Measurements from ENCODE around the gene MRPL53.
"Not testable (repeated sequence)": the region's sequence is repeated elsewhere in the genome, so short reads cannot be mapped to it uniquely, and the experiment has no call there.

The MRPL53 gene

GRCh38 chr2:74481961-74482800, 9.7 kb upstream of the MRPL53 start:
- peak overlapping the region; percentile 76 for H3K4me3 ChIP-seq (ENCODE audit: low read length)
- TF ChIP-seq ZNF274 (IDR thresholded peaks at IDR 0.05; ENCODE audit: low read depth, low read length): no peak

- TF ChIP-seq ZNF274 (IDR thresholded peaks at IDR 0.05; ENCODE audit: low read depth, low read length): no peak
- peak overlapping the region; percentile 76; the same call in 1 of the 2 replicates for H3K4me3 ChIP-seq (ENCODE audit: low read length)
Observed at GRCh38 chr2:74481431-74481830, 9.0 kb upstream of the MRPL53 start.

DNA sequence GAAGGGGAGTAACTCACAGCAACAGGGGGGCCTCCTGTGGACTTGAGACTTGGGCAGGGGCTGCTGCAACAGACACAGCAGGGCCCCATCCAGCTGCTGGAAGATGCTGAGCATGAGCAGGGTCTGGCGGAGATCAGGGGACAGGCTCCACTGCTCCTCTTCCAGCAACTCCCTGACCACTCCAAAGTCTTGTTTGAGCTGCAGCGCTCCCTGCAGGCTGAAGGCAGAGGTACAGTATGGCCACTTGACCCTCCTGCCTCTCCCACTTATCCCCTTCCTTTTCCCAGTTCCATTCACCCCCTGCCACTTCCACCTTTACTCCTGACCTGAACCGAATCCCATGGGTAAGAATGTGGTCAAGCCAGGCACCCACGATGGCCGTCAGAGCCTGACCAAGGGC, 2.4 kb upstream of the MRPL53 start:
- H3K4me3 ChIP-seq (ENCODE audit: low read length): no peak overlapping the region
- no peak for TF ChIP-seq ZNF274 (IDR thresholded peaks at IDR 0.05; ENCODE audit: low read depth, low read length)

DNA sequence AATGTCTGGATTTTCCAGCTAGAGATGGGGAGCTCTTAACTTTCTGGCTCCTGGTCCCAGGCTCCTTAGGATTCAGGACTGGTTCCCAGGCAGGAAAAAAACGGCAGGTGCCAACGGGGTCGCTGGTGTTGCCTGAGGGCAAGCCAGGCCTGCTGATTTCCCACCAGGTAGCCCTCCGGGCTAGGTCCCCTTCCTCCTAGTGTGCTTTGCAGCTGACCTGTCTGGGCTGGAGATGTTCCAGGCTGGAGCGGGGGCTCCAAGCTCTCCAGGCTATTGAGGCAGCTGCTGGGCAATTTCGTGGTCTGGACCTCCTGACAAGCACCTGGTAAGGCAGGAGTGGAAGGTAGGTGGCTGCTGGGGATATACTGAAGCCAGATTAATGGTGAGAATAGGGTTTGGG, 2.0 kb upstream of the MRPL53 start:
- no peak for TF ChIP-seq ZNF274 (IDR thresholded peaks at IDR 0.05; ENCODE audit: low read depth, low read length)
- H3K4me3 ChIP-seq (ENCODE audit: low read length): no peak overlapping the region

- peak overlapping the region; percentile 69 for H3K4me3 ChIP-seq (ENCODE audit: low read length)
- no peak for TF ChIP-seq ZNF274 (IDR thresholded peaks at IDR 0.05; ENCODE audit: low read depth, low read length)
Observed at GRCh38 chr2:74472945-74473258, 422 bp upstream of the MRPL53 start.

- TF ChIP-seq ZNF274 (IDR thresholded peaks at IDR 0.05; ENCODE audit: low read depth, low read length): no peak
- H3K4me3 ChIP-seq (ENCODE audit: low read length): peak overlapping the region; percentile 69
Observed at GRCh38 chr2:74471332-74472065, 981 bp downstream of the MRPL53 start.

DNA sequence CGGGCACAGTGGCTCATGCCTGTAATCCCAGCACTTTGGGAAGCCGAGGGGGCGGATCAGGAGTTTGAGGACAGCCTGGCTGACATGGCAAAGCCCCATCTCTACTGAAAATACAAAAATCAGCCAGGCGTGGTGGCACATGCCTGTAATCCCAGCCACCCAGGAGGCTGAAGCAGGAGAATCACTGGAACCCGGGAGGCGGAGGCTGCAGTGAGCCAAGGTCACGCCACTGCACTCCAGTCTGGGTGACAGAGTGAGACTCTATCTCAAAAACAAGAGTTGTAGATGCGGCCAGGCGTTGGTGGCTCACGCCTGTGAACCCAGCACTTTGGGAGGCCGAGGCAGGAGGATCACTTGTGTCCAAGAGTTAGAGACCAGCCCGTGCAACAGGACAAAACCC, 1.7 kb downstream of the MRPL53 start:
- not testable (repeated sequence) for H3K4me3 ChIP-seq (ENCODE audit: low read length)

DNA sequence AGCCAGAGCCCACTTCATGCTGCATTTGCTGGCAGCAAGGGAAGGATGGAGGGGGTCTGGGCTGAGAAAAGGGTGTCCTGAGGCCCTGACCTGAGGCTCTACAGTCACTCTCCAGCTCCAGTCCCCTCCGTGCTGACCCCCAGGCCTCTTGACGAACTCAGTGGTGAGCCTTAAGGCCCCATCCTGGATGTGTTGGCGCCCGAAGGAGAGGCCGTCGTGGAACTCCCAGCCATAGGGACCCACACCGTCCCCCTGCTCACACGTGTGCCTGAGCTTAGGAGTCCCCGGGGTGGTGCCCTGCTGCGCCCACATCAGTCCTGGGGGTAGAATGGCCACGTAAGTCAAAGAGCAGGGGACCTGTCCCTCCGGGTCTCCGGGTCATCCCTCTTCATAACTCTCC, 8.1 kb downstream of the MRPL53 start:
- peak overlapping the region; percentile 68 for H3K4me3 ChIP-seq (ENCODE audit: low read length)
- TF ChIP-seq ZNF274 (IDR thresholded peaks at IDR 0.05; ENCODE audit: low read depth, low read length): no peak

- no peak overlapping the region for H3K4me3 ChIP-seq (ENCODE audit: low read length)
- TF ChIP-seq ZNF274 (IDR thresholded peaks at IDR 0.05; ENCODE audit: low read depth, low read length): no peak
Observed at GRCh38 chr2:74462786-74463105, 9.7 kb downstream of the MRPL53 start.

- no peak overlapping the region for H3K4me3 ChIP-seq (ENCODE audit: low read length)
- no peak for TF ChIP-seq ZNF274 (IDR thresholded peaks at IDR 0.05; ENCODE audit: low read depth, low read length)
Observed at GRCh38 chr2:74462054-74462785, 10.3 kb downstream of the MRPL53 start.

- no peak overlapping the region for H3K4me3 ChIP-seq (ENCODE audit: low read length)
- no peak for TF ChIP-seq ZNF274 (IDR thresholded peaks at IDR 0.05; ENCODE audit: low read depth, low read length)
Observed at GRCh38 chr2:74461187-74462053, 11.1 kb downstream of the MRPL53 start.

GRCh38 chr2:74460187-74460586, 12.3 kb downstream of the MRPL53 start:
- H3K4me3 ChIP-seq (ENCODE audit: low read length): not testable (repeated sequence)

DNA sequence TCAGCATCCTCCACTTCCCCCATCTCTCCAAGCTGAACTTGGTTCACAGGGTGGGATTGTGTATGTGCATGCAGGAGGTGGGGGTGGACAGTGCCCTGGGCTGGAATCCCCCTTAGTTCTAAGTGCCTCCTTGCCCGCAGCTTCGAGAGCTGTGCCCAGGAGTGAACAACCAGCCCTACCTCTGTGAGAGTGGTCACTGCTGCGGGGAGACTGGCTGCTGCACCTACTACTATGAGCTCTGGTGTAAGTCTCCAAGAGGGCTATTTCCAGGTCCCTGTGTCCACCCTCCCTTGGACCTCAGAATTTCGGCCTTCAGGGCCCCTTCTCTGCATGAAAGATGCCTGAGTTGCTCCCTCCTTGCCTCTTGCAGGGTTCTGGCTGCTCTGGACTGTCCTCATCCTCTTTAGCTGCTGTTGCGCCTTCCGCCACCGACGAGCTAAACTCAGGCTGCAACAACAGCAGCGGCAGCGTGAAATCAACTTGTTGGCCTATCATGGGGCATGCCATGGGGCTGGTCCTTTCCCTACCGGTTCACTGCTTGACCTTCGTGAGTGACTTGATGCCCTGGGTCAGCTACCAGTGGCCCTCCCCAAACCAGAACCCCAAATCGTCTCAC, 12.9 kb downstream of the MRPL53 start:
- H3K4me3 ChIP-seq (ENCODE audit: low read length): peak overlapping the region; percentile 81

DNA sequence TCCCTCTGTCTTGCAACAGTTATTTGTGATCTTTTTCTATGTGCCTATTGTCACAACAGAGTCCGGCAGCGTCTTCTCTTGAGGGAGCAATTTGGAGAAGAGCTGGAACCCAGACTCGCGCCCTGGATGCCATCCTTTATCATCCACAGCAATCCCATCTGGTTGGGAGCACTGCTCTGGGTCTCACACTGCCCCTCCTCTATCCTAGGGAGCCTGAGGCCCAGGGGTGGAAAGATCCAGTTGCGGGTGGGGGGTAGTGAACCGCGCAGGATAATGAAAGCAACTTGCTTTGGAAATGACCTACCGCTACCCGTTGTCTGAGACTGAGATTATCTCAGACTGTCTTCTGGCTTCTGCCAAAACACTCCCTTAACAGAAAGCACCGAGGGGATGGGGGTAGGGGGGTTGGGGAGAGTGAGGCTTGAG, 13.5 kb downstream of the MRPL53 start:
- no peak for TF ChIP-seq ZNF274 (IDR thresholded peaks at IDR 0.05; ENCODE audit: low read depth, low read length)
- H3K4me3 ChIP-seq (ENCODE audit: low read length): peak overlapping the region; percentile 81
